AG09319 (cell line): ENCODE results near the gene CDCA5.
A peak's percentile ranks its signal among the peaks of the same experiment; 100 is the strongest.

Experiments
- DNase-seq: peaks from one replicate; pipeline ENCODE4 v3.0.0-alpha.2; 2010; ENCODE audit warnings: low read depth; ENCODE audit errors: extremely low read depth
- CTCF ChIP-seq: IDR thresholded peaks from 2 replicates; pipeline ENCODE4 v1.5.1; 2011; ENCODE audit warnings: low read depth, mild to moderate bottlenecking, inconsistent platforms, low read length, moderate library complexity

Gene CDCA5

GRCh38 chr11:65116370-65117205 lies 32.7 kb upstream of the CDCA5 start:
- no peak for DNase-seq
- TF ChIP-seq CTCF: no peak

GRCh38 chr11:65115361-65116082 lies 31.7 kb upstream of the CDCA5 start:
- TF ChIP-seq CTCF: no peak
- no peak for DNase-seq

- DNase-seq: no peak
- no peak for TF ChIP-seq CTCF
Observed at GRCh38 chr11:65114538-65115171, 30.8 kb upstream of the CDCA5 start.

GRCh38 chr11:65113839-65114238 lies 30.0 kb upstream of the CDCA5 start:
- no peak for TF ChIP-seq CTCF
- no peak for DNase-seq

- no peak for TF ChIP-seq CTCF
Observed at GRCh38 chr11:65113361-65113756, 29.5 kb upstream of the CDCA5 start.

GRCh38 chr11:65112546-65113360 lies 28.9 kb upstream of the CDCA5 start:
- no peak for DNase-seq
- peak; percentile 58 for TF ChIP-seq CTCF

More at GRCh38 chr11:65113361-65113756, 29.5 kb upstream of the CDCA5 start:
- DNase-seq: no peak
